ENCODE measurements around the gene BST1.

Gene BST1

DNA sequence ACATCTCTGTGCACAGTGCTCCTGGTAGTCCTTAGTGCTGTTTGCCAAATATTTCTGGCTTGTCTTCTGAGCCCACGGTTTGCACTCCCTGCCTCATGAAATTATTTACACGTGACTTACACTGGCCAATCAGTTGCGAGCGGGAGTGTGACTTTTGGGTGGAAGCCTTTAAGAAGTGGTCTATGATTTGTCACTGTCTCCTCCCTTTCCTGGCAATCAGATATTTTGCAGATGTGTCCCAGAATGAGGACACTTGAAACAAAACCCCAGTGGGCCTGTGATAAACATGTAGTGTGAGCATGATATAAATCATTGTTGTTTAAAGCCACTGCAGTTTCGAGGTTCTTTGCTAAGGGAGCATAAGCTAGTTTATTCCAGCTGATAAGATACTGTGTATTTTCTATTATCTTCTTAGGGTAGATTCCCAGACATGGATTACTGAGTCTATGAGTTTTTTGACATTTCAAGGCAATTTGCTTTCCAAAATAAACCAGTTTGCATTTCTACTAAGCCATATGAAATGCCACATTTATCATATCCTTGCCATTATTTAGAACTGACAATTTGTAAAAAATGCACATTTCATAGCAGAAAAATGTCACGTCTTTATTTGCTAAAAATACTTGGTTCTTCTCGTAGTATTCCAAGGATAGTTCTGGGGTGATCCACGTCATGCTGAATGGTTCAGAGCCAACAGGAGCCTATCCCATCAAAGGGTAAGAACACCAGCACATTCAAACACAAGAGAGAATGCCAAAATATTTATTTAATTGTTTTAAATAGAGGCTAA is 12.0 kb downstream of the BST1 start:
- no peak overlapping the region for H3K27ac ChIP-seq
- TF ChIP-seq, protein P1, sequence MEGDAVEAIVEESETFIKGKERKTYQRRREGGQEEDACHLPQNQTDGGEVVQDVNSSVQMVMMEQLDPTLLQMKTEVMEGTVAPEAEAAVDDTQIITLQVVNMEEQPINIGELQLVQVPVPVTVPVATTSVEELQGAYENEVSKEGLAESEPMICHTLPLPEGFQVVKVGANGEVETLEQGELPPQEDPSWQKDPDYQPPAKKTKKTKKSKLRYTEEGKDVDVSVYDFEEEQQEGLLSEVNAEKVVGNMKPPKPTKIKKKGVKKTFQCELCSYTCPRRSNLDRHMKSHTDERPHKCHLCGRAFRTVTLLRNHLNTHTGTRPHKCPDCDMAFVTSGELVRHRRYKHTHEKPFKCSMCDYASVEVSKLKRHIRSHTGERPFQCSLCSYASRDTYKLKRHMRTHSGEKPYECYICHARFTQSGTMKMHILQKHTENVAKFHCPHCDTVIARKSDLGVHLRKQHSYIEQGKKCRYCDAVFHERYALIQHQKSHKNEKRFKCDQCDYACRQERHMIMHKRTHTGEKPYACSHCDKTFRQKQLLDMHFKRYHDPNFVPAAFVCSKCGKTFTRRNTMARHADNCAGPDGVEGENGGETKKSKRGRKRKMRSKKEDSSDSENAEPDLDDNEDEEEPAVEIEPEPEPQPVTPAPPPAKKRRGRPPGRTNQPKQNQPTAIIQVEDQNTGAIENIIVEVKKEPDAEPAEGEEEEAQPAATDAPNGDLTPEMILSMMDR (IDR thresholded peaks at IDR 0.05; ENCODE audit: low read depth, low read length): no peak
- H3K27me3 ChIP-seq (ENCODE audit: insufficient read depth, low read depth, severe bottlenecking): no peaks in the 10 kb centered on the region
- H3K36me3 ChIP-seq: no peaks in the 10 kb centered on the region
- H3K9me3 ChIP-seq (ENCODE audit: severe bottlenecking): no peaks in the 10 kb centered on the region
- no peak overlapping the region for H3K4me3 ChIP-seq (ENCODE audit: low read depth, low read length)
- no peak for DNase-seq

DNA sequence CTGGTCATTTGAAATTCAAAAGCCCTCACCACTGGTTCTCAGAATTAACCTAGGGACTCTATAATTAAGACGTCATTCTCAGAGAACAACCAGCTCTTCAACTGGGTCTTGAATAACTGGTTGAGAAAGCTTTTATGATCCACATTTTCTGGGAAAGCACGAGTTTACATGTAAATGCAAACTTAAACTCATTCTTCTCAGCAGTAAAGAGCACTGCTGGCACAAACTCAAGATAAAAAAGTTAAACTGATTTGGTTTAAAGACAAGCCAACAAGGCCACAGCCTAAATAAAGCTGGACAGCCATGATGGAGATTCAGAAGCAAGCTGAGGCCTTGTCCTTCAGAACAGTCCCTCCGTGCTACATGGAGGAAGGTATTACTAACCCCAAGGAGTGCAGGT is 13.2 kb downstream of the BST1 start:
- H3K4me3 ChIP-seq (ENCODE audit: low read depth, low read length): no peak overlapping the region
- no peak overlapping the region for H3K27ac ChIP-seq
- H3K9me3 ChIP-seq (ENCODE audit: severe bottlenecking): no peaks in the 10 kb centered on the region
- no peaks in the 10 kb centered on the region for H3K27me3 ChIP-seq (ENCODE audit: insufficient read depth, low read depth, severe bottlenecking)
- H3K36me3 ChIP-seq: no peaks in the 10 kb centered on the region
- TF ChIP-seq, protein P1 (IDR thresholded peaks at IDR 0.05; ENCODE audit: low read depth, low read length): no peak
- DNase-seq: no peak

DNA sequence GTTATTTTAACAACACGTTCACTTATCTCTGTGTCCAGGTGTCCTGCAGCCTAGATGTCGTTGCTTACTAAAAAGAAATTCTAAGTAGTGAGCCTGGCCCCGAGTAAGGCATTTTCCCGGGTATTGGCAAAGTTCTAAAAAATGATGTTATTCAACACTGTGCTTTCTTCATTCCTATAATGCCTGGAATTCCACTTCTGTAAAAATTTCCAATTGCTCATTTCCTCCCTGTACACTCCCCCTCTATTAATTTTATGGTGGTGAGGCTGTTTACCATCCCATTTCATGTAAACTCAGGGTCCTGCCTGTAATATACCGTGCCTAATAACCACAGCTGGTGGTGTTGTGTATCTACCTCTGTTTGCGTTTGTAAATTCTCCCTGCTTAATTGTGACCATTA is 14.2 kb downstream of the BST1 start:
- DNase-seq: no peak
- no peaks in the 10 kb centered on the region for H3K27me3 ChIP-seq (ENCODE audit: insufficient read depth, low read depth, severe bottlenecking)
- H3K9me3 ChIP-seq (ENCODE audit: severe bottlenecking): no peaks in the 10 kb centered on the region
- no peak overlapping the region for H3K27ac ChIP-seq
- TF ChIP-seq, protein P1 (IDR thresholded peaks at IDR 0.05; ENCODE audit: low read depth, low read length): no peak
- no peak overlapping the region for H3K4me3 ChIP-seq (ENCODE audit: low read depth, low read length)
- H3K36me3 ChIP-seq: no peaks in the 10 kb centered on the region

DNA sequence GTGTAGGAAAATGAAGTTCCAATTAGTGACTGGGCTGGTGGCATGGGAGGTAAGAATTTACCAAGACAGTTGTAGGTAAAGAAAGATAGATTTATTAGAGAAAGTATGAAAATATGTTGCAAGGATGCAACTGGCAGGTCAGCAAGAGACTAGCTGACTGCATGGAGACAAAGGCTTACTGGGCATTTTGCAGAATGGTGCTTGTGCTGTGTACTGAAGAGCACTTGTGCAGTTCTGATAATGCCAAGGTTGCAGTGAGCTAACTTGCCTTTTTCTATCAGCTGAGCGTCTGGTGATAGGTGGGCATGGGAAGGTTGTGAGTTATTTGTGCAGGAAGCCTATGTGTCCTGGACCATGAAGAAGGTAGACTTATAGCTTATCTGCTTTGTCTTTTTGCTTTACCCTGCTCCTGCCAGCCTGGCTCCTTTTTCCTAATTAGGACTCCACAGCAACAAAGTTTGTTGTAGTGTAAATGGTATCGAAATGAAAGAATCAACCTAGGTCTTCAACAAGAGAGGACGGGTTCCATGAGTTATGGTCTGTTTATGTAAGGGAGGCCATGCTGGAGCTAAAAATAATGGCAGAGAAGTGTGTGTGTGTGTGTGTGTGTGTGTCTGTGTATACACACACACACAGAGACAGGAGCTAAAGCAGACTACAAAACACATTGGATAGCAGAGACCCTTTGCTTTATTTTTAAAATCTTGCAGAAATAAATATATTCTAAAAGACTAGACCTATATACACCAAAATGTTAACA is 15.0 kb downstream of the BST1 start:
- Histone ChIP-seq H3K9me3 (ENCODE audit: severe bottlenecking) (no peaks in the 10 kb centered on the region), H3K36me3 (no peaks in the 10 kb centered on the region), H3K27me3 (ENCODE audit: insufficient read depth, low read depth, severe bottlenecking) (no peaks in the 10 kb centered on the region), H3K4me3 (ENCODE audit: low read depth, low read length) (no peak overlapping the region), H3K27ac (no peak overlapping the region)
- DNase-seq: no peak
- TF ChIP-seq, protein P1 (IDR thresholded peaks at IDR 0.05; ENCODE audit: low read depth, low read length): no peak

DNA sequence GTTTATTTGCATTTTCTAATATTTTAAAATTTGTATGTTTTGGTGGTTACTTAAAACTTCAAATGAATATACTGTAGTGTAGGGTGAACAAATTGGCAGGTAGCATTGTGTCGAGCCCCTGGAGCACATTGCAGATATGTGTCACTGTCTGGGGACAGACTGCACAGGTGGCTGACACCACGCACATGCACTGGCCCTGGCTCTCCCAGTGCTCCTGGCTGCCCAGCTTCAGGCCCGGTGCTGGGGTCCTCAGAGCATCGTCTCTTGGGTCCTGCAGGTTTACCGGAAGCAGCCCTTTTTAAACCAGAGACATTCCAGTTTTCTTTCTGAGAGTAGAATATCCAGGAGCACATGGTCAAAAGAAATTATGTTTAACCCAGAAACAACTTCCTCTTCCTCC is 15.6 kb downstream of the BST1 start:
- H3K27ac ChIP-seq: no peak overlapping the region
- H3K36me3 ChIP-seq: no peaks in the 10 kb centered on the region
- DNase-seq: no peak
- no peaks in the 10 kb centered on the region for H3K9me3 ChIP-seq (ENCODE audit: severe bottlenecking)
- no peaks in the 10 kb centered on the region for H3K27me3 ChIP-seq (ENCODE audit: insufficient read depth, low read depth, severe bottlenecking)
- TF ChIP-seq, protein P1 (IDR thresholded peaks at IDR 0.05; ENCODE audit: low read depth, low read length): no peak
- H3K4me3 ChIP-seq (ENCODE audit: low read depth, low read length): no peak overlapping the region

All from WERI-Rb-1 (cell line).